GM21515 (cell line): ENCODE data around the gene SEPTIN7.

Experiments used
- ATAC-seq: cut with Tn5 transposase; IDR thresholded peaks from one replicate; pipeline ENCODE4 v1.9.1; 2021; ENCODE audit not compliant: unreplicated experiment

Gene SEPTIN7

GRCh38 chr7:35828817-35829216, 28.0 kb downstream of the SEPTIN7 start:
- ATAC-seq, result no peak

GRCh38 chr7:35831208-35831607, 30.4 kb downstream of the SEPTIN7 start:
- ATAC-seq, result no peak

DNA sequence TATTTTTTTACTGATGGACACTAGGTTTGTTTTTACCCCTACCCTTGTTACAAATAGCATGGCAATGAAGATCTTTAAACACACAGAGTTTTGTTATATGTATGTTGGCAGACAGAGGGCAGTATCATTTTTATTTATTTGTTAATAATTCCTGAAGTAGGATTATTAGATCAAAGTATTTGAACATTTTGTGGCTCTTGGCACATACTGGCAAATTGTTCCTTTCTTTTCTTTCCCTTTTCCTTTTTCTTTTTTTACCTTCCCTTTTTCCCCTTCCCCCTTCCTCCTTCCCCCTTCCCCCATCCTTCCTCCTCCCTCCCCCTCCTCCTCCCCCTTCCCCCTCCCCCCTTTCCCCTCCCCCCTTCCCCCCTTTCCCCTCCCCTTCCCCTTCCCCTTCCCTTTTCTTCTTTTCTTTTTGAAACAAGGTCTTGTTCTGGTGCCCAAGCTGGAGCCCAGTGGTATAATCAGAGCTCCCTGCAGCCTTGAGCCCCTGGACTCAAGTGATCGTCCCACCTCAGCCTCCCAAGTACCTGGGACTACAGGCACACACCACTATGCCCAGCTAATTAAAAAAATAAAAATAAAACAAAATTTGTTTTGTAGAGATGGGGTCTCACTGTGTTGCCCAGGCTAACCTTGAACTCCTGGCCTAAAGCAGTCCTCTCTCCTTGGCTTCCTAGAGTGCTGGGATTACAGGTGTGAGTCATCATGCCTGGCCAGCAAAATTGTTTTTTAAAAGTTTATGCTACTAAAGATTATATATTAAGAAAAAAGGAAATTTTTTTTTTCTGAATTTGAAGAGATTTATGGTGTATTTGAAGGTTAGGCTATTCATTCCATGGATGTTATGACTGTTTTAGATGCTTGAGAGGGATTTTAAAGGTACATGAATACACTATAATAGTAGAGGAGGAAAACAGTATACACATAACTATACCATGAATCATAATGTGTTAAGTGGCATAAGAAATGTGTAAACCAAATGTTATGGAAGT, 39.3 kb downstream of the SEPTIN7 start:
- no peak for ATAC-seq

DNA sequence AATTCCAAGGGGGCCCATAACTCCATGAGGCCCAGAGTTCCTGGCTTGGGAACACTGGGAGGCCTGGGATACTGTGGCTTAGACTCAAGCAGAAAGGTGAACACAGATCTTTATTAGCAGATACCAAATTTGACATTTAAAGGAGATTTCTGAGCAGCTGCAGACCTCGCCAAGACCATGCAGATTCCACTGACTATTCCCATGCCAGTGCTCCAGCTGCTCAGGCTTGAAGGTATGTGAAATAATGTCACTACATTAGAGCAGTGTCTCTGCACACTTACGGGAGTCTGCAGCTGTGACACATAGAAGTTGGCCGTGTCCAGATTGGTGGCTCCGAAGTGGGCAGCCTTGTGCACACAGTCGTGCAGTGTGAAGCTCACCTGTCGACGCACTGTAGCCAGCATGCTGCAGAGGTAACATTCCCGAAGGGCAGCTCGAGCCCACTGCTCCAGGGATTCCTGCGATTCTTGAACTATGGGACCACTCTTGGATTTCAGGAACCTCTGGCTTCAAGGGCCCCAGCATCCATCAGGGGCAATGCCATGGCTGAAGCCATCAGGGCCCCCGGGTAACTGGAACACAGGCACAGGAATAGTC, 46.1 kb downstream of the SEPTIN7 start:
- ATAC-seq, result no peak

GRCh38 chr7:35848725-35849124, 47.9 kb downstream of the SEPTIN7 start:
- ATAC-seq, result no peak

- no peak for ATAC-seq
These were observed 48.4 kb downstream of the SEPTIN7 start for GRCh38 chr7:35849158-35849831.

GRCh38 chr7:35849954-35850353, 49.1 kb downstream of the SEPTIN7 start:
- no peak for ATAC-seq
